ENCODE data around the gene SPATA46. TPM values are rescaled to one million over a fixed set of nuclear protein-coding genes. Genes with fewer than 3 reads are reported as not detected.

The SPATA46 gene
- polyA plus RNA-seq, 1 donor (not counting 4 experiments of a cell fraction or from before 2014, with no cell fraction given) = not detected

DNA sequence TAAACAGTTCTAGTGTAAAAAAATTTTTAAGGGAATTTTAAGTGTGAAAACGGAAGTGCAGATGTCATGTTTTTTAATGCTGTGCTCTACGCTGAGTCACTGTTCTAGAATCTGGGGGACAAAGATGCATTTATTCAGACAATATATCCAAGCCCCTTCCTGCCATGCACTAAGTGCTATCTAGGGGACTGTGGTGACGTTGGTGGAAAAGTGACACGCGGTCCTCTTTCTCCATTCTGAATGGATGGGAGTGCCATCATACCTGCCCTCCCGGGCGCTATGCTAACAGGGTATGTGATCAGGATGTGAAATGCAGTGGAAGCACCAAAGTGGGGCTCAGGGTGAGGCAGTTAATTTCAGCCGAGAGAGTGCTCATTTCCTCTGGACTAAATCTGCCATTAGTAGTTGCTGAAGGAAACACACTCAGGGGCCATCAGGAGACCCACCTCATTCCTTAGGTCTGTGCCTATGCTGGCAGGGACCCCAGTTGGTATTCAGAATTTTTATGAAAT is 11.5 kb upstream of the SPATA46 start:
- no peak overlapping the region for H2AFZ ChIP-seq (ENCODE audit: control insufficient read depth, low read length)
- no peaks in the 10 kb centered on the region for H4K20me1 ChIP-seq (ENCODE audit: control insufficient read depth, extremely low read depth, insufficient read depth, low read length)
- H3K9me3 ChIP-seq (ENCODE audit: control insufficient read depth, low read depth, low read length) = no peaks in the 10 kb centered on the region
- H3K36me3 ChIP-seq (ENCODE audit: control insufficient read depth in 2 of 2, extremely low read depth in 1 of 2, insufficient read depth in 2 of 2, low read length in 2 of 2) = no peaks in the 10 kb centered on the region
- dilution Hi-C loops (cut with MboI; ENCODE audit: extremely low pct_ligation_motif_present, low sequenced_read_pairs) = no loop called here
- no peaks in the 10 kb centered on the region for H3K9me1 ChIP-seq (ENCODE audit: control insufficient read depth, extremely low read depth, insufficient read depth, low read length)
- FAIRE-seq (no peak), DNase-seq (ENCODE audit: low read depth, low spot score) (no peak)
- H3K4me2 ChIP-seq (ENCODE audit: control insufficient read depth, extremely low read depth, insufficient read depth, low read depth, low read length) = no peak overlapping the region
- H3K27me3 ChIP-seq (ENCODE audit: control insufficient read depth, extremely low read depth, insufficient read depth, low read length) = no peaks in the 10 kb centered on the region
- peaks cover 12% of the 10 kb centered on the region for H3K4me1 ChIP-seq (ENCODE audit: control insufficient read depth, extremely low read depth, insufficient read depth, low read length)
- no peaks in the 10 kb centered on the region for H3K79me2 ChIP-seq (ENCODE audit: control insufficient read depth, insufficient read depth, low read length)
- H3K27ac ChIP-seq (ENCODE audit: control insufficient read depth, insufficient read depth, low read length) = no peak overlapping the region
- no peak overlapping the region for H3K9ac ChIP-seq (ENCODE audit: control insufficient read depth, extremely low read depth, insufficient read depth, low read length)
- no peak overlapping the region for H3K4me3 ChIP-seq (ENCODE audit: control insufficient read depth in 2 of 3, extremely low read depth in 1 of 3, insufficient read depth in 2 of 3, low read depth in 1 of 3, low read length in 3 of 3)
- TF ChIP-seq, protein P1, sequence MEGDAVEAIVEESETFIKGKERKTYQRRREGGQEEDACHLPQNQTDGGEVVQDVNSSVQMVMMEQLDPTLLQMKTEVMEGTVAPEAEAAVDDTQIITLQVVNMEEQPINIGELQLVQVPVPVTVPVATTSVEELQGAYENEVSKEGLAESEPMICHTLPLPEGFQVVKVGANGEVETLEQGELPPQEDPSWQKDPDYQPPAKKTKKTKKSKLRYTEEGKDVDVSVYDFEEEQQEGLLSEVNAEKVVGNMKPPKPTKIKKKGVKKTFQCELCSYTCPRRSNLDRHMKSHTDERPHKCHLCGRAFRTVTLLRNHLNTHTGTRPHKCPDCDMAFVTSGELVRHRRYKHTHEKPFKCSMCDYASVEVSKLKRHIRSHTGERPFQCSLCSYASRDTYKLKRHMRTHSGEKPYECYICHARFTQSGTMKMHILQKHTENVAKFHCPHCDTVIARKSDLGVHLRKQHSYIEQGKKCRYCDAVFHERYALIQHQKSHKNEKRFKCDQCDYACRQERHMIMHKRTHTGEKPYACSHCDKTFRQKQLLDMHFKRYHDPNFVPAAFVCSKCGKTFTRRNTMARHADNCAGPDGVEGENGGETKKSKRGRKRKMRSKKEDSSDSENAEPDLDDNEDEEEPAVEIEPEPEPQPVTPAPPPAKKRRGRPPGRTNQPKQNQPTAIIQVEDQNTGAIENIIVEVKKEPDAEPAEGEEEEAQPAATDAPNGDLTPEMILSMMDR (optimal IDR thresholded peaks at IDR 0.05 in 1 of 3, IDR thresholded peaks at IDR 0.05 in 1 of 3, conservative IDR thresholded peaks at IDR 0.05 in 1 of 3; ENCODE audit: extremely low read depth in 1 of 3, insufficient read depth in 2 of 3, low read length in 3 of 3) = no peak
- no peak for TF ChIP-seq EZH2 (IDR thresholded peaks at IDR 0.05; ENCODE audit: low read length)

DNA sequence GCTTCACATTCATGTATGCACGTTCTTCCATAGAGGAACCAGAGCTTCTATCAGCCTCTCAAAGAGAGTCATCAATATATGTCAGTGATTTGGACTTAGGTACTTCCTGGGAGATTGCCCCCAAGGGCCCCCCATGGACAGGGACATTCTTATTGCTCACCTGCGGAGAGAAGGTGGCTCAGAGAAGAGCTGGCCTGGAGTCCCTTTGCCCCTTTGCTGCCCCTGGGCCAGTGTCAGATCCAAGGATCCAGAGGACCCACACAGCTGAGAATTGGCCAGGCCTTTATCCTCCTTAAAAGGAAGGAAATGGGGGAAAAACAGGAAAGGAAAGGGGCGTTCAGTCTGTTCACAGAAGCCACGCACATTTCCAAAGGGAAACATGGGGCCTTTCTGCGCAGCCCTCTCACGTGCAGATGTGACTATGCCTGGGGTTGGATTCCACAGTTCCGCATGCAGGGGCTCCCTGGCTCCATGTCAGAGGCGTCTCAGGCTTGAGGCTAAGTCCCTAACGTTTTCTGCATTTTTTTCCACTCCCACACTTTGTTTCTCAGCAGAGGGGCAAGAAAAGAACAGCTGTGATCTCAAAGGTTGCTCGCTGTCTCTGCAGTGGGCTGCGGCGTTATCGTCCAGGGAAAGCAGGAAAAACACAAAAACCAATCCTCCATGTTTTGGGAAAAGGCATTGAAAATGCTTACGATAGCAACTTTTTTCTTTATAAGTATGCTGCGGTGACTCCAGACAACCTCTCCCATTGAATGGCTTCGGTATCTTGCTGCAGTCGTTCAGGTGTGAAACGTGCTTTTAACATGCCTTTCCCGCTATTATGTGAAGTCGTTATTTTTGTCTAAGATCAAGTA is 10.8 kb upstream of the SPATA46 start:
- no peaks in the 10 kb centered on the region for H3K79me2 ChIP-seq (ENCODE audit: control insufficient read depth, insufficient read depth, low read length)
- no peaks in the 10 kb centered on the region for H3K27me3 ChIP-seq (ENCODE audit: control insufficient read depth, extremely low read depth, insufficient read depth, low read length)
- H3K9me1 ChIP-seq (ENCODE audit: control insufficient read depth, extremely low read depth, insufficient read depth, low read length) = no peaks in the 10 kb centered on the region
- no peak overlapping the region for H3K4me2 ChIP-seq (ENCODE audit: control insufficient read depth, extremely low read depth, insufficient read depth, low read depth, low read length)
- no peaks in the 10 kb centered on the region for H4K20me1 ChIP-seq (ENCODE audit: control insufficient read depth, extremely low read depth, insufficient read depth, low read length)
- no peak overlapping the region for H2AFZ ChIP-seq (ENCODE audit: control insufficient read depth, low read length)
- H3K9ac ChIP-seq (ENCODE audit: control insufficient read depth, extremely low read depth, insufficient read depth, low read length) = no peak overlapping the region
- DNase-seq (ENCODE audit: low read depth, low spot score) (no peak), FAIRE-seq (no peak)
- no peaks in the 10 kb centered on the region for H3K36me3 ChIP-seq (ENCODE audit: control insufficient read depth in 2 of 2, extremely low read depth in 1 of 2, insufficient read depth in 2 of 2, low read length in 2 of 2)
- H3K4me1 ChIP-seq (ENCODE audit: control insufficient read depth, extremely low read depth, insufficient read depth, low read length) = peaks cover 14% of the 10 kb centered on the region
- dilution Hi-C loops (cut with MboI; ENCODE audit: extremely low pct_ligation_motif_present, low sequenced_read_pairs) = no loop called here
- TF ChIP-seq, protein P1 (optimal IDR thresholded peaks at IDR 0.05 in 1 of 3, IDR thresholded peaks at IDR 0.05 in 1 of 3, conservative IDR thresholded peaks at IDR 0.05 in 1 of 3; ENCODE audit: extremely low read depth in 1 of 3, insufficient read depth in 2 of 3, low read length in 3 of 3) = no peak
- TF ChIP-seq EZH2 (IDR thresholded peaks at IDR 0.05; ENCODE audit: low read length) = no peak
- H3K27ac ChIP-seq (ENCODE audit: control insufficient read depth, insufficient read depth, low read length) = no peak overlapping the region
- H3K9me3 ChIP-seq (ENCODE audit: control insufficient read depth, low read depth, low read length) = no peaks in the 10 kb centered on the region
- no peak overlapping the region for H3K4me3 ChIP-seq (ENCODE audit: control insufficient read depth in 2 of 3, extremely low read depth in 1 of 3, insufficient read depth in 2 of 3, low read depth in 1 of 3, low read length in 3 of 3)

All from keratinocyte (primary cell).